Activated CD4-positive, CD25-positive, alpha-beta regulatory T cell (primary cell): Measurements from ENCODE around the gene ARRDC3.
A peak's percentile ranks its signal among the peaks of the same experiment; 100 is the strongest.

ENCODE experiments used
- DNase-seq, 4 experiments: peaks; one replicate each; lab custom pipeline; 2025; lab: John Stamatoyannopoulos, UW

The ARRDC3 gene

DNA sequence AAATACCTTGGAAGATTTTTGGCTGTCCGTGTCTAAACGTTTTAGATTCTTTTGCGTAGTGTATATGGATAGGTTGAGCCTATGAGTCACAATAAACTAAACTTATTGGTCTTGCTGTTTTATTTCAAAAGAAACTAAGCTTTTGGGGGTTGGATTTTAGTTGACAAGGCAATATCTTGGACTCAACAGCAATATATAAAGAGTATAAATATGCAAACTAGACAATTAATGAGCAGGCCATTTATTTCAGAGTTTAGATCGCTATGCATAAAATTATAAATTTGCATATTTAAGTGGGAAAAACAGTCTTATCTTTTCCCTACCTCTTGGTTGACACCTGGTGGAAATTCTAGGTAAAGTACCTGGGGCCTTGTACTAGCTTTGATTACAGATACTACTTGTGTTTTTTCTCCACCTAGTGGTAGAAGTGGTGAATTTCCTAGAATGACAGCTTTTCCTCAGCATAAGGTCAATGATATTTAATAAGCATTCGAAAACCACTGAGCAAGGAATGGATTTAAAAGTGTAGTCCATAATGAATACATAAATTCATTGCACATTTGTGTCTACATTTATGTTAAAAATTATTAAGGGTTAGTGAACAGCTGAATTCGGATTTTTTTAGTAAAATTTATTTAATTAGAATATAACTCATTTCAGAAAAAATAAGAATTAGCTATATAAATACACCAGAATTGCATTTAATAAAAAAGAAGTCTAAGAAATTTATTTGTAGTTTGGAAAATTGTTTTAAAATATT, 1.7 kb upstream of the ARRDC3 start:
- DNase-seq: peak in 1 of 4 experiments; percentile 7

DNA sequence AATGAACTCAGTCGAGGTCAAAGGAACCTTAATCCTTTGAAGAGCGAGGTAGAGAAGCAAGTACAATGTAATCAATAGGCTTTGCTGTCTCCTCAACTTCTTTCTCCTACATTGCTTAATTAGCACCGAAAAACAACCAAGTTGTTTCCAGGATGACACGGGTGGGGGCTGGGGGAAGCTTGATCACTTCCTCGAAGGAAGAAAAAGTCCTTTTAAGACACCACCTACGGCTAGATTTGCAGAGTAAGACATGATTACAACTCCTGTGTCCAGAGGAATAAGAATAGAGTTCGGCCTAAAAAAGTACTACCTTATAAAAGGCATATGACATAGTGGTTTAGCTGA, 811 bp upstream of the ARRDC3 start:
- DNase-seq: no peak

DNA sequence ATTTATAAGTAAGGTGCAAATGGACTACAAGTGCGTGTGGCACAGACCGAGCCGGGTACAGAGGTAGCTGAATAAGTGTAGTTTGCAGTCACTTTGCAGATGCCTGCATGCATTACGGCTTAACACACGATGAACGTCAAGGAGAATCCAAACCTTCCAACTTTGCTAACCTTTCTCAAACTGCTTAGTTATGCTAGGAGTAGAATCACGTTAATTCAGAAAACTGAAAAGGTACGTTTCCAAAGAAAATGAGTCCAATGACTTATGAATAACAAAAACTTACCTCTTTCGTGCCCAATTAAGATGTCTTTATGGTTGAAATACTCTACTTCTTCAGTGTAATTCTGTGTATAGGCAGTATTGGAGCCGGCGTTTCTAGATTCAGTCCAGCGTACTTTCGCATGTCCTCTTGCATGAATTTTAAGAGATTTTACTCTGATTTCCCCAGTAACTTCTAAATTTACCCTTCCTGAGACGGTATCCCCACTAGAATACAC, 539 bp downstream of the ARRDC3 start:
- peak in 2 of 4 experiments; percentile 7 to 25 for DNase-seq

DNA sequence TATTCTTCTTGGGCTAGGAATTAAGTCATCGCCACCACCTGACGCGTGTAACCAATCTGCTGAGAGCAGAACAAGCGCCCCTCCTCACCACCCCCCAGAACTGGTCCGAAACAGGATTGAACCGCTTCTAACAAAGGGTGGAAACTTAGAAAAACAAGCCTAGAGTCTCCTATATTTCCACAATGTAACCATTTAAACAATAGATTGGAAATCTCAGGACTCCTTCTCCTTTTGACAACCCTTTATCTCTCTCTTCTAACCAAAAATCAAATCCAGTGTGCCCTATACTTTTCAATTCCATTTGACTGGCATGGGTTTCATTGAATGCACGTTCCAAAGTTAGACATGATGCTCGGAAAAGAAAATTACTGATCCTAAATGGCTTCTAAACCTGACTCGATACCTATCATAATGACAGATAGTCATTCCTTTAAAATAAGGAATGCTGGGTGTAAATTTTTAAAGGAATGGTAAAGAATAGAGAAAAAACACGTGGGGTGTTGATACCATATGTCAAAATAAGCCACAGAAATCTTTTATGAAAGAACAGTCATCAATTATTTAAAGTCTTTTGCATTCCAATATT, 1.2 kb downstream of the ARRDC3 start:
- DNase-seq: peak; percentile 21 to 74 (median 48)

DNA sequence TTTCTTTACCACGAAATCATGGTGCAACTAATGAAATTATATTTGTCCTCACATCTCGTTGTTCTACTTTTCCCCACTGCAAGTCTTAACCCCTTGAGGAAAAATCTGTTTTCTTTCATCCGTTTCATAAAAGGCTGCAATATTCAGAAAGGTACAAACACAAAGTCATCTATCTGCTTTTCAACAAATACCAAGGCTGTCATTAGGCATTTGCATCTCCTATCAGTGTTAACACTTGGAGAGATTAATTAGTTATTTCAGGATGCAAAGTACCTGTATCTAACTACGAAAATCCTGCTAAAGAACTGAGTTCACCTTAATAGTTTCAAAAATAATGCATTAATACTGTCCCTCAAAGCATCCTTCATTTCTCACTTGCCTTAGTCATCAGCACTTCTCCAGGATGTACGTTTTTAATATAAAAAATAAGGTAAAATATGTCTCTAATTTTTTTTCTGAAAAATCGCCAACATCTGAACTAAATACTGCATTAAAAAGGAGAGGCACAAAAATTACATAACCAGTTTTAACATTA, 1.8 kb downstream of the ARRDC3 start:
- no peak for DNase-seq

DNA sequence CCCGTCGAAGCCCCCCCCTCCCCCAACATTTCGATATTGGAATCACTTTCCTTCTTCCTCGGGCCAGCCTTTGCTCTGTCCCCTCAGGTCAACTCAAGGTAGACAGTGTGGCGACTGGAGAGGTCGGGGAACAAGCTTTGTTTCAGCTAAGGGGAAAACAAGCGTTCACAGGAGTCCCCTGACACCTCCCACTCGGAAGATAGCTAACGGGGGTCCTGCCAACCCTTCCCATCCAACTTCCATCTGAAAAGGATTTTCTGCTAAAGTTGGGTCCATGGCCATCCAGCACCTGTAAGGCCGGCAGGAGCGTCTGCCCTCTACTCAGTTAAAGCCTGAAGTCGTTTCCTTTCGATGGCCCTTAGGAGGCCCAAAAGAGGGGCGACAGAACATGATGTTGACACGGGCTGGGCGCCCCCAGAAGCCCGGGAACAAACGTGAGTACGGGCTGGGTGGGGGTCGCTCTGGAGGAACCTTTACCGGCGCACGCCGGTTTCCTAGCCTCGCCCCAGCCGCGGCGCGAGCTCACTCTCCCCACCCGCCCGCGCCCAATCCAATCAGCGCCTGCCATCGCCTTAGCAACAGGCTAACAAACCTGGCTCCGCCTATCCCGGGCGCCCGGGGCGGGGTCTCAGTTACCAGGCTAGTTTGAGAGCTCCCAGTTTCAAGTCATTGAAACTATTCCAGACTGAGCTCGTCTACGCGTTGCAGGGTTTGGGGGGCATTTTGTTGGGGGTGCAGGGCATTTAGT, 2.5 kb downstream of the ARRDC3 start:
- DNase-seq: peak; percentile 93 to 98 (median 96)

DNA sequence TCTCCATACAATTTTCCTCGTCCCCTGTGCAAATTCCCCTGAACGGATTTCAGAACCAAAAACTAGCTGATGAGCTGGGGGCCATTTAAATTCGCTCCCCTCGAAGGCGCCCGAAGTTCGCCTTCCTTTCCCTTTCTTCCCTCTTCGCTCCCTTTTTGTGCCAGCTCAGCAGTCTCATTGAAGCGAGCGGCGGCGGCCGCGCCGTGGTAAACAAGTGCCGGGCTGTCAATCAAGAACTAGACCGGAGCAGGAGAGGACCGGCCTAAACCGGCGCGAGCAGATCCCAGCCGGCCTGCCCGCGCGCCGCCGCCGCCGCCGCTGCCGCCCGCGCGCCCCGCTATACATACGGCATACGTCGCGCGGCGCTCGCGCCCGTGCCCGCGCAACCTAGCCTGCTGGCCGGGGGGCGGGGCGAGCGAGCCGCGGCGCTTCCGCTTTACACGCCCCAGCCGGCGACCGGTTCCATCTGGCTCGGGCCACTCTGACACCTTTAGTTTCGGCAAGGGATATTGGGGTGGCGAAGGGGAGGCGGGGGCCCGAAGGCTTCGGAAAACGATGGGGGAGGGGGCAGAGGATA, 3.1 kb downstream of the ARRDC3 start:
- DNase-seq: peak; percentile 90 to 96 (median 92)

DNA sequence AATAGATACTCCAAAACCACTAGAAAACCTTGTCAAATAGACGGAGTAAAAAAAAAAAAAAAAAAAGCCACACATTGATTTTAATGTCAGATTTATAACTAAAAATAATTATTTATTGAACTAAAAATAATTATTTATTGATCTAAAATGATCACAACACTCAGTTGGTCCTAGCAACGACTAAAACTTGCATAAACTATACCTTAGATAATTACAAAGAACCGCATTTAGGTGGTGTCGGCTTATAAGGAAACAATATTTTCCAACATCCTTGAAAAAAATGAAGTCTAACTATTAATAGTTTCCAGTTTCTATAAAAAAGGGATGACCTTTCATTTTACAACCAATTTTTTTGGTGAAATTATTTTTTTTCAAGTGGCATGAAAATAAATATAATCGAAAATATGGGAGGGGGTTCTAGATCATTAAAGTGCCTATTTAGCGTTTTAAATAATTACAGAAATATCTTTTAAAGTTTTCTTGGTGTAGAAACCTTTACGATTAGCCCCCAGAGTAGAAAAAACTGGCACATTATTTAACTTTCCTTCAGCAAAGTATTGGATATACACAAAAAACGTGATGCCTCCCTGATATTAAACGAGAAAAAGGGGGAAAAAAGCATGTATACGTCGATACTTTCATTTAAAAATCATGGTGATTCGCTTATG, 3.7 kb downstream of the ARRDC3 start:
- DNase-seq: no peak

DNA sequence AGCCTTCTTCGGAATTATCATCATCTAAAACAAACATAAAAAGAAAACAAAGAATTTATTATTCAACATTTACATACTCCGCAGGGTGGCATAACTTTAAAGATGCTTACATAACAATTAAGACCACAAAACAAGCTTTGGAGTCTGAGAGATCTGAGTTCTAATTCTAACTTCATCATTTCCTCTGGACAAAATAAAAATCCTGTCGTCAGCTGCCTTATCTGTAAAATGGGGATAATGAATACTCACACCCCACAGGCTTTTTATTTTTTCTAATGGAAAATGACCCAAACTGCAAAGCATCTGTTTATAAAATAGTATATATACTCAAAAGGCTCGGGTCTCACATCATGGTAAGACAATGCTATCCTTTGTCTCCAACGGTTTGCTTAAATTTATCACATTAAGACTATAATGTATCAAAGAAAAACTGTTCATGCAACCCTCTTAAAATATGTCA, 4.3 kb downstream of the ARRDC3 start:
- DNase-seq: no peak

DNA sequence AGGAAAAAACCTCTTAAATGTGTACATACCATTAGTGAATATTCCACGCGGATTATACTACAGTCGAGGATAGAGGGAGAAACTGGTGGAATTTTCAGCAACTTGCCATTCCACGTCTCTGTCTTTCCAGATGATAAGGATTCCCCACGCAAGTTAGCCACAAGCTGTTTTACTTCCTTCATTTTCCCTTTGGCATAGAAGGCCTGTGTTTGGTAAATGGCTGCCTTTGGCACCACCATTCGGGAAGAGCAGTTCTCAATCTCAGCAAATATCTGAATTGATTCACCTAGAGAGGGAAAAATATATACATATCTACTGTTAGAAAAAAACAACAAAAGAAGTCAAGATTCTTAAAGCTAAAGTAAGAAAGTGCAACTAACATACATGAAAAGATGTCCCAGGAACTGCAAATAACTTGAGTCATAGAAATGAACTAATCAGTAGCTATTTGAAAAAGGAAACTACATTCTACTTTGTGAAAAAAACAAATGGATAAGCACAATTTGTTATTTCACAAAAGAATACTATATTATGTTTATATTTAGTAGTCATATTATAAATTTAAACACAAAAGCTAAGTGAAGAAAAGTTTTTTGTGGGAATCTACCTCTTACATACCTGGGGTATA, 8.1 kb downstream of the ARRDC3 start:
- DNase-seq: no peak

DNA sequence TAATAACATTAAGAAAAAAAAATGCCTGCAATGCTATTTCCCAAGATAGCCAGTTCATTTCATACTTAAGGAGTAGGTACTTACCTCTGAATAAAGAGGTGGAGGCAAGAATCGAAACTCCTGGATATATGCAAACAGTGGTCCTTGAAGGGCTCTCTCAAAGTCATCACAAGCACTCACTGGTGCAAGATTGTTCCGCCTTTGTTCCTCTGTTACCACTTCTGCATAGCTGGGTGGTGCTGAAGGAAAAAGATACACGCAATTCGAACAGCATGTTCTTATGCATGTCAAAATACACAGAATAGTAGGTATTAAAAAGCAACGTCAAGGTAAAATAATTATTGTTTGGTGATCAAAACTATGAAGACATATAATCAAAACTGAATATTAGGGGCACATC, 9.5 kb downstream of the ARRDC3 start:
- no peak for DNase-seq

DNA sequence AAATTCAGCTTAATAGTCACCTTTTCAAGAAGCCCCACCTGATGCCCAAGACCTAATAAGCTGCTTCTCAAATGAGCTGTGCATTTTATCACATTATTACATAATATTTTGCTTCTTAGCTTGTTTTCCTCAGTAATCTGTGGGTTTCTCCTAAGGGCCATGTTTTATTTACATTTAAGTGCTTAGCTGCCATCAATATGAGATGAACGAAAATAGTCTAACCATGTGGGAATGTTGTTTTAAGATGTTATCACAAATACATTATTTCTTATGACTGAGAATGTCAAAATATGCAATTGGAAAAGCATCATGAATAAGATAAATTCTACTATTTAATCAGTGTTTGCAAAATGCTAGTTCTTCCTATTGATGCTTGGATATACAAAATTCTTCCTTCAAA, 10.1 kb downstream of the ARRDC3 start:
- DNase-seq: no peak

DNA sequence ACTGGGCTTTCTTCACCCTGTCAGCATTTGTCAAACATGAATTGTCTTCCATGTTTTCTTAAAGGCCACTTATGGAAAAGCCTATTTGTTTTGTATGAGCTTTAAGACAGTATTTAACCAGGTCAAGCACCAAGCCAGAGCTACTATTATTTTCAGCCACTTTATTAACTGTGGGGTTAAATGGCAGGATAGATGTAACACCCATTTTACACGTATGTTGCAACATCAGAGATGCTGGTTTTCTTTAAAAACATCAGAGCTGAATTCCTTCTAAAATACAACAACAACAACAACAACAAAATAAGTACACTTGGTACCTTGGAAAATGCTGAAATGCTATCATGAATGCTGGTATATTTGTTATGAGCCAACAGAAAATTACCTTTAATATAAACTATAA, 13.6 kb downstream of the ARRDC3 start:
- DNase-seq: no peak

DNA sequence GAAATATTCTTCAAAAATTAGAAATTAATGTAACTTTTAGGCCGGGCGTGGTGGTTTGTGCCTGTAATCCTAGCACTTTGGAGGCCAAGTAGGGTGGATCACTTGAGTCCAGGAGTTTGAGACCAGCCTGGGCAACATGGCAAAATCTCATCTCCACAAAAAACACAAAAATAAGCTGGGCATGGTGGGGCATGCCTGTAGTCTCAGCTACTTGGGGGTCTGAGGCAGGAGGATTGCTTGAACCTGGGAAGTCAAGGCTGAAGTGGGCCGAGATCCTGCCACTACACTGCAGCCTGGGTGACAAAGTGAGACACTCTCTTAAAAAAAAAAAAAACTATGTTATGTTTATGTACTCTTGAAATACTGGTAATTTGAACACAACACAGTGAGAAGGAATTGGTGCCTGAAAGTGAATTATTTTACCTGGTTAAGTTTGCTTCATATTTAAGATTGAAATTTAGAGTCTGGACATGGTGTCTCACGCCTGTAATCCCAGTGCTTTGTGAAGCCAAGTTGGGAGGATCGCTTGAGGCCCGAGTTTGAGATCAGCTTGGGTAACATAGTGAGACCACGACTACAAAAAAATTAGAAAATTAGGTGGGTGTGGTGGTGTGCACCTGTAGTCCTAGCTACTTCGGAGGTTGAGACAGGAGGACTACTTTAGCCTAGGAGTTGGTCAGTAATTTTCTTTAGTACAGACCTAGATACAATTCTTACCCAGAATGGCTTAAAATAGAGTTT, 15.0 kb downstream of the ARRDC3 start:
- no peak for DNase-seq

DNA sequence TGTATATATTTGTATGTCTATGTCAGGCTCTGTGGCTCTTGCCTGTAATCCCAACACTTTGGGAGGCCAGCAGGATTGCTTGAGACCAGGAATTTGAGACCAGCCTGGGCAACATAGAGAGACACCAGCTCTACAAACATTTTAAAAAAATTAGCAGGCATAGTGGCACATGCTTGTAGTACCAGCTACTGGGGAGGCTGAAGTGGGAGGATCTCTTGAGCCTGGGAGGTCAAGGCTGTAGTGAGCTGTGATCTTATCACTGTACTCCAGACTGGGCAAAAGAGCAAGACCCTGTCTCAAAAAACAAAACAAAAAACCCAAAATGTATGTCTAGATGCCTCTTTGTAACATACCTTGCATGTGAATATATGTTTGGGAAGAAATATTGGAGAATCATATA, 15.8 kb downstream of the ARRDC3 start:
- DNase-seq: no peak

DNA sequence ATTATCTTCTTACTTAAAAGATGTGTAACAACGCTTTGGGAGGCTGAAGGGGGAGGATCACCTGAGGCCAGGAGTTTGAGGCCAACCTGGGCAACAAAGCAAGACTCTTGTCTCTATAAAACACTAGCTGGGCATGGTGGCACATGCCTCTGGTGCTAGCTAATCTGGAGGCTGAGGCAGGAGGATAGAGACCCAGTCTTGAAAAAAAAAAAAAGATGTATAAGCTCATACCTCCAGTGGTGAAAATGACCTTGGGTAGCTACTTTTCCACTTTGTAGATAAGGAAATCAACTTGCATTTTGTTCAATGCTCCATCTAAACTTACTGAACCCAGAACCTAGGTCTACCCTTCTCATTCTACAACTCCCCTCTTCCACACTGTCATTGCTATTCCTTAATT, 16.6 kb downstream of the ARRDC3 start:
- no peak for DNase-seq

DNA sequence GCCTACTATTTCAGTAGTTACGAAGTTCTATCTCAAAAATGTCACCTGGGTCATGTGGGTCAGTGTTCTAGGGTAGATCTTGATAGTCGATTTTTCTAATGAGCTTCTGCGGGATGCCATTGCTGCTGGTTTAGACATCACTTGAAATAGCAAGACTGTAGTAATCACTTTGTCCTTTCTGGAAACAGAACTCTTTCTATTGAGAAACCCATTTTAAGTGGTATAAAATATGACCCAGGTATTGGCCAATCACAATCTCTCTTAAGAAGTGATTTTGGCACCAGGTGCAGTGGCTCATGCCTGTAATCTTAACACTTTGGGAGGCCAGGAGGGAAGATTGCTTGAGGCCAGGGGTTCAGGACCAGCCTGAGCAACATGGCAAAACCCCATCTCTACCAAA, 17.6 kb downstream of the ARRDC3 start:
- DNase-seq: no peak

DNA sequence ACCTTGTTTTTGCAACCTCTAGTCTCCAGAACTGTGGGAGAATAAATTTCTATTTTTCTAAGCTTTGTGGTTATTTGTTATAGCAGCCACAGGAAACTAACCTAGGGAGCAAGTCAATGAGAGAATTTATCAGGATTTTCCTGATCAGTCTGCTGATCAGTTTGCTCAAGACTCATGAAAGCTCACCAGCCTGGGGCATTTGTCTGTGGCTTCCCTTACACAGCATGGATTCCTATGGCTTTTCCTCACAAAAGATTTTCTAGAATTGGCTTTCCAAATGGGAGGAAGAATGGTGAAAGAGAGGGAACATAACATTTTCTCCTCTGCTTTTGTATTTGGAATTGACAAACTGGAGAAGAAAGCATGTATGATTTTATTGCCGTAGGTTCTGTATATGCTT, 20.2 kb downstream of the ARRDC3 start:
- no peak for DNase-seq

DNA sequence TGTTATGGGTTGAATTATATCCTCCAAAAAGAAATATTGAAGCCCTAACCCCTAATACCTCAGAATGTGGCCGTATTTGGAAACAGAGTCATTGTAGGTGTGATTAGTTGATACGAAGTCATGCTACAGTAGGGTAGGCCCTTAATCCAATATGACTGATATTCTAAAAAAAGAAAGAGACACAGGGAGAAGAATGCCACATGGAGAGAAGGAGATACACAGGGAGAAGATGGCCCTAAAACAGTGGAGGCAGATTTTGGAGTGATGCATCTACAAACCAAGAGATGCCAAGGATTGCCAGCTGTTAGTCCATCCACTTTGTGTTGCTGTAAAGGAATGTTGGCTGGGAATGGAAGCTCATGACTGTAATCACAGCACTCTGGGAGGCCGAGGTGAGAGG, 21.3 kb downstream of the ARRDC3 start:
- no peak for DNase-seq

DNA sequence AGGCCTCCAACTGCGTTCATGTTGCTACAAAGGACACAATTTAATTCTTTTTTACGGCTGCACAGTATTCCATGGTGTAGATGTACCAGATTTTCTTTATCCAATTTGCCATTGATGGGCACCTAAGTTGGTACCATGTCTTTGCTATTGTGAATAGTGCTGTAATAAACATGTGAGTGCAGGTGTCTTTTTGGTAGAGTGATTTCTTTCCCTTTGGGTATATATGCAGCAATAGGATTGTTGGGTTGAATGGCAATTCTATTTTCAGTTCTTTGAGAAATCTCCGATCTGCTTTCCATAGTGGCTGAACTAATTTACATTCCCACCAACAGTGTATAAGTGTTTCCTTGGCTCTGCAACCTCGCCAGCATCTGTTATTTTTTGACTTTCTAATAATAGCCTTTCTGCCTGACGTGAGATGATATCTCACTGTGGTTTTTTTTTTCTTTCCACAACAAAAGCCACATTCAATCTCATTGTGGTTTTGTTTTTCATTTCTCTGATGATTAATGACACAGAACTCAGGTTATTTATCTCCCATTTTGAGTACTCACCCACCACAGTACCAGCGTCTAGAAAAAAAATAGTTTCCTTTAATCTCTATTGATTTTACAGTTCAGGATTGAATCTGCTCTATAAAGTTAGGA, 21.9 kb downstream of the ARRDC3 start:
- DNase-seq: no peak
